ENCODE data around the gene ZNF385D. TPM values are rescaled to one million over a fixed set of nuclear protein-coding genes. Genes with fewer than 3 reads are reported as not detected.
A peak's percentile ranks its signal among the peaks of the same experiment; 100 is the strongest.

ZNF385D gene
- total RNA-seq, 1 donor from 2014 or later, result under 0.01 TPM

GRCh38 chr3:21718943-21719591 is 31.9 kb downstream of the ZNF385D start:
- FAIRE-seq, result no peak

GRCh38 chr3:21718161-21718765 is 32.7 kb downstream of the ZNF385D start:
- TF ChIP-seq CTCF (IDR thresholded peaks at IDR 0.05; ENCODE audit: insufficient read depth, low read length, severe bottlenecking), result no peak
- FAIRE-seq (peak; percentile 18), DNase-seq (ENCODE audit: low read depth) (peak; percentile 97)
- no peaks in the 10 kb centered on the region for H3K36me3 ChIP-seq (ENCODE audit: control insufficient read depth, insufficient read depth, low read length)
- H3K4me3 ChIP-seq (ENCODE audit: low read depth, low read length), result no peak overlapping the region
- no peaks in the 10 kb centered on the region for H3K27me3 ChIP-seq (ENCODE audit: control insufficient read depth, insufficient read depth, low read length)

More at GRCh38 chr3:21718943-21719591, 31.9 kb downstream of the ZNF385D start:
- Histone ChIP-seq H3K27me3 (ENCODE audit: control insufficient read depth, insufficient read depth, low read length) (no peaks in the 10 kb centered on the region), H3K4me3 (ENCODE audit: low read depth, low read length) (no peak overlapping the region), H3K36me3 (ENCODE audit: control insufficient read depth, insufficient read depth, low read length) (no peaks in the 10 kb centered on the region)
- no peak for DNase-seq (ENCODE audit: low read depth)
- no peak for TF ChIP-seq CTCF (IDR thresholded peaks at IDR 0.05; ENCODE audit: insufficient read depth, low read length, severe bottlenecking)

- no peak for DNase-seq (ENCODE audit: low read depth)
- Histone ChIP-seq H3K27me3 (ENCODE audit: control insufficient read depth, insufficient read depth, low read length) (no peaks in the 10 kb centered on the region), H3K36me3 (ENCODE audit: control insufficient read depth, insufficient read depth, low read length) (no peaks in the 10 kb centered on the region), H3K4me3 (ENCODE audit: low read depth, low read length) (no peak overlapping the region)
- TF ChIP-seq CTCF (IDR thresholded peaks at IDR 0.05; ENCODE audit: insufficient read depth, low read length, severe bottlenecking), result no peak
- FAIRE-seq, result no peak
Measured at GRCh38 chr3:21715662-21716061, 35.3 kb downstream of the ZNF385D start.

GRCh38 chr3:21705769-21706168 is 45.2 kb downstream of the ZNF385D start:
- Histone ChIP-seq H3K36me3 (ENCODE audit: control insufficient read depth, insufficient read depth, low read length) (no peaks in the 10 kb centered on the region), H3K4me3 (ENCODE audit: low read depth, low read length) (no peak overlapping the region), H3K27me3 (ENCODE audit: control insufficient read depth, insufficient read depth, low read length) (no peaks in the 10 kb centered on the region)
- TF ChIP-seq CTCF (IDR thresholded peaks at IDR 0.05; ENCODE audit: insufficient read depth, low read length, severe bottlenecking), result no peak
- DNase-seq (ENCODE audit: low read depth), result peak; percentile 90
- no peak for FAIRE-seq

- FAIRE-seq, result no peak
- no peak for TF ChIP-seq CTCF (IDR thresholded peaks at IDR 0.05; ENCODE audit: insufficient read depth, low read length, severe bottlenecking)
- no peak for DNase-seq (ENCODE audit: low read depth)
- Histone ChIP-seq H3K27me3 (ENCODE audit: control insufficient read depth, insufficient read depth, low read length) (no peaks in the 10 kb centered on the region), H3K36me3 (ENCODE audit: control insufficient read depth, insufficient read depth, low read length) (no peaks in the 10 kb centered on the region), H3K4me3 (ENCODE audit: low read depth, low read length) (no peak overlapping the region)
Measured at GRCh38 chr3:21704796-21705195, 46.2 kb downstream of the ZNF385D start.

Data from bronchial epithelial cell (primary cell).